Stimulated activated CD8-positive, alpha-beta memory T cell treated with anti-CD3 and anti-CD28 coated beads, Interleukin-12 subunit alpha, Interleukin-12 subunit beta, amount 100 ng/mL, for 1 hour (primary cell): ENCODE results near the gene FGFR4.
A peak's percentile ranks its signal among the peaks of the same experiment; 100 is the strongest.

Experiments used
- DNase-seq: peaks from one replicate; pipeline ENCODE4 v3.0.0-alpha.2; 2020; ENCODE audit warnings: low read depth

FGFR4 gene

GRCh38 chr5:177103523-177104253 lies 17.0 kb downstream of the FGFR4 start:
- no peak for DNase-seq

- DNase-seq: no peak
Measured at GRCh38 chr5:177105691-177106476, 19.2 kb downstream of the FGFR4 start.

GRCh38 chr5:177107159-177107558 lies 20.4 kb downstream of the FGFR4 start:
- DNase-seq: no peak

GRCh38 chr5:177109810-177110209 lies 23.1 kb downstream of the FGFR4 start:
- no peak for DNase-seq

- peak; percentile 38 for DNase-seq
Measured at GRCh38 chr5:177111720-177112394, 25.1 kb downstream of the FGFR4 start.

GRCh38 chr5:177112589-177113220 lies 26.0 kb downstream of the FGFR4 start:
- no peak for DNase-seq

- DNase-seq: peak; percentile 68
Measured at GRCh38 chr5:177113566-177114424, 27.1 kb downstream of the FGFR4 start.

- DNase-seq: peak; percentile 74
Measured at GRCh38 chr5:177116631-177117373, 30.1 kb downstream of the FGFR4 start.

GRCh38 chr5:177117441-177118045 lies 30.8 kb downstream of the FGFR4 start:
- DNase-seq: no peak

- no peak for DNase-seq
Measured at GRCh38 chr5:177122566-177122965, 35.9 kb downstream of the FGFR4 start.

- DNase-seq: no peak
Measured at GRCh38 chr5:177123789-177124485, 37.2 kb downstream of the FGFR4 start.

- DNase-seq: no peak
Measured at GRCh38 chr5:177124486-177124991, 37.8 kb downstream of the FGFR4 start.

GRCh38 chr5:177126771-177127170 lies 40.1 kb downstream of the FGFR4 start:
- no peak for DNase-seq

- DNase-seq: no peak
Measured at GRCh38 chr5:177128551-177128981, 41.9 kb downstream of the FGFR4 start.

GRCh38 chr5:177130211-177131018 lies 43.7 kb downstream of the FGFR4 start:
- DNase-seq: no peak

GRCh38 chr5:177131019-177131320 lies 44.3 kb downstream of the FGFR4 start:
- no peak for DNase-seq

GRCh38 chr5:177131352-177132135 lies 44.8 kb downstream of the FGFR4 start:
- no peak for DNase-seq
